Activated gamma-delta T cell treated with Interleukin-2 at 50 U/mL for 16 hours (primary cell): Measurements from ENCODE around the gene SESTD1.

Experiments
- DNase-seq: peaks from one replicate; pipeline ENCODE4 v3.0.0-alpha.2; 2020

The SESTD1 gene, protein sequence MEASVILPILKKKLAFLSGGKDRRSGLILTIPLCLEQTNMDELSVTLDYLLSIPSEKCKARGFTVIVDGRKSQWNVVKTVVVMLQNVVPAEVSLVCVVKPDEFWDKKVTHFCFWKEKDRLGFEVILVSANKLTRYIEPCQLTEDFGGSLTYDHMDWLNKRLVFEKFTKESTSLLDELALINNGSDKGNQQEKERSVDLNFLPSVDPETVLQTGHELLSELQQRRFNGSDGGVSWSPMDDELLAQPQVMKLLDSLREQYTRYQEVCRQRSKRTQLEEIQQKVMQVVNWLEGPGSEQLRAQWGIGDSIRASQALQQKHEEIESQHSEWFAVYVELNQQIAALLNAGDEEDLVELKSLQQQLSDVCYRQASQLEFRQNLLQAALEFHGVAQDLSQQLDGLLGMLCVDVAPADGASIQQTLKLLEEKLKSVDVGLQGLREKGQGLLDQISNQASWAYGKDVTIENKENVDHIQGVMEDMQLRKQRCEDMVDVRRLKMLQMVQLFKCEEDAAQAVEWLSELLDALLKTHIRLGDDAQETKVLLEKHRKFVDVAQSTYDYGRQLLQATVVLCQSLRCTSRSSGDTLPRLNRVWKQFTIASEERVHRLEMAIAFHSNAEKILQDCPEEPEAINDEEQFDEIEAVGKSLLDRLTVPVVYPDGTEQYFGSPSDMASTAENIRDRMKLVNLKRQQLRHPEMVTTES

DNA sequence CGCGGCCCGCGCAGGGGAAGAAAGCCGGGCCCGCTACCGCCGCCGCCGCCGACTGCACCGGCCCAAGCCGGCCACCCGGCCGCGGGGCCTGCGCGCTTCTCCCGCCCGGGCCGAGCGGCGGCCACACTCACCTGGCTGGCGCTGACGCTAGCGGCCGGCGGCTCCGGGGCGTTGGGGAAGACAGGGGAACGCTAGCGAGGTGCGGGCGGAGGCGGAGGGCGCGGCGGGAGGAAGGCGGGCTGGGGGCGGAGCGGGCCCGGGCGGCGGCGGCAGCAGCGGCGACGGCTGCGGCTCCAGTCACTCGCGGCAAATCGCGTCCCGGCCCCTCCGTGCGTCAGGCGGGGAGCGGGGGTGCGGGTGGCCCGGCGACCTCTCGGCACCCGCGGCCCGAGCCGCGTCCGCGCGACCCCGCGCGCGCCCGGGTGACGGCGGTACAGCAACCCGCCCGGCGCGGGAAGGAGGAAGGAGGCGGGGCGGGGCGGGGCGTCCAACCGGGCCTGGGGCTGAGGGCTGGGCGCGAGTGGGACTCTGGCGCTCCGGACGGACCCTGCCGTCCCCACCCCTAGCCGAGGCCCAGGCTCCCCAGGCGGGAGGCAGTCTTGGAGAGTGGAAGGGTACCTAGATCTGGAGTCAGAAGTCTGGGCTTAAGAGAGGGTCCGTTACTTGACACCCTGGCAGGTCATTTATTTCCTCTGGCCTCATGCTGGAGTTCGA lies at the start of gene SESTD1:
SESTD1 (minus strand) TSS at position 465 of the 714 bp plus-strand sequence. CDS start 72,991 bp downstream, outside the sequence.
- DNase-seq: peak; percentile 32

- no peak for DNase-seq
Observed at GRCh38 chr2:179313057-179313456, 48.4 kb upstream of the SESTD1 start.

- DNase-seq: no peak
Observed at GRCh38 chr2:179311101-179311500, 46.5 kb upstream of the SESTD1 start.

DNA sequence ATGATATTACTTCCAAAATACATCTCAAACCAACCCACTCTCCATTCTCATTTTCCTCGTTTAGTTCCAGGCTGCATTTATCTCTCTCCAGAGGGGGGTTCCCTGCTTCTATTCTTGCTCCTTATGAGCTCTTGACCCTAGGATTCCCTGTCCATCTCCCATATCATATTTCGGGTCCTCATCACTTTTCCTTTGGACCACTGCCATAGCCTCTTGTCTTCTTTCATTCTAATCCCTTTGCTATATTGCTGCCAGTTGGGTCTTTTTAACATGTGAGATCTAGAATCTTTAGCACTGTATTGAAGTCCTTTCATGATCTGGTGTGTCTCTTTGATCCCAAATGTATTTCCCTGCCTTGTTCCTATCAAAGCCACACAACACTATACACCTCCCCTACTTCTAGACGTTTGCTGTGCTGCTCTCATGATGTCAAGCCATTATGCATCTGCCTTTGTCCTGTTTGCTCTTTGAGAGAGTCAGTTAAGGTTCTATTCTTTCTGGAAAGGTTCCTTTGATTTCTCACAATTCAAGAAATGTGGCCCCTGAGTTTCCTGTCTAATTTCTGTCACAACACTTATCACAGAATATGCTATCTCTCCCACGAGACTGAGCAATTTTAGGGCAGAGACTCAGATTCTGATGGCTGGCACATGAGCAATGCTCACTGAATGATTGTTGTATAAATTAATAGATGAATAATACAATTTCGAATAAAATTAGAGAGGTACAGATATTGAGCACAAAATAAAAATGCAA lies 43.2 kb upstream of the SESTD1 start:
- no peak for DNase-seq

- DNase-seq: no peak
Observed at GRCh38 chr2:179305125-179305524, 40.5 kb upstream of the SESTD1 start.

DNA sequence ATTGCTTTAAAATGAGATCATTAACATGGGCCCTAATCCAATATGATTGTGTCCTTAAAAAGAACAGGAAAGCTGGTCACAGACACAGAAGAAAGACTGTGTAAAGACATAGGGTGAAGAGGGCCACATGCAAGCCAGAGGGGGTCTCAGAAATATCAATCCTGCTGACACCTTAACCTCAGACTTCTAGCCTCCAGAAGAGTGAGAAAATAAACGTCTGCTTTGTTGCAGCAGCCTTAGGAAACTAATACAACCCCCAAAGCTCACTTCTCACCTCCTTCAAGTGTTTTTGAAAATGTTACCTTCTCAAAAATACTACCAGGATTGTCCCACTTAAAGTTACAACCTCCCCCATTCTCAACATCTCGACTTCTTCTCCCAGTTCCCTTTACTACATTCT lies 39.8 kb upstream of the SESTD1 start:
- DNase-seq: no peak

- DNase-seq: no peak
Observed at GRCh38 chr2:179302764-179303571, 38.3 kb upstream of the SESTD1 start.

DNA sequence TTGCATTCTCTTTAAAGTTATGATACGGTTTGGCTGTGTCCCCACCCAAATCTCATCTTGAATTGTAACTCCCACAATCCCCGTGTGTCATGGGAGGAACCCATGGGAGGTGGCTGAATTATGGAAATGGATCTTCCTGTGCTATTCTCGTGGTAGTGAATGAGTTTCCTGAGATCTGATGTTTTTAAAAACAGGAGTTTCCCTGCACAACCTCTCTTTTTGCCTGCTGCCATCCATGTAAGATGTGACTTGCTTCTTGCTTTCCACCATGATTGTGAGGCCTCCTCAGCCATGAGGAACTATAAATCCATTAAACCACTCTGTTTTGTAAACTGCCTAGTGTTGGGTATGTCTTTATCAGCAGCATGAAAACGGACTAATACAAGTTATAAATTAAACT lies 37.5 kb upstream of the SESTD1 start:
- DNase-seq: no peak

DNA sequence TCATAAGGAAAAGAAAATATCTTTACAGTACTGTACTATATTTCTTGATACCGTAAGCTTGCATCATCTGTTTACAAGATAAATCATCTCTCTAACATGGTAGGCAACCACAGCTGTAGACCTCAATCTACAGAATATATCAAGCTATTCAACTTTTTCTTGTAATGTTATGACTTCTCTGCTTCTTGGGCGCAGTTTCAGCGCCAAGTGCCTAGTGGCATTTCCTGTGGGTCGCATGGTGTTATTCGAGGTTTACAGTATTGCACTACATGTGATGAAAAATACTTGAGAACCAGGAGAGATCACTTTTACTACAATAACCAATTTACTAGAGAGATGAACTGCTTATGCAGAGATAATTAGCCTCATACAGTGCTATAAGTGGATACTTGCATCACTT lies 34.0 kb upstream of the SESTD1 start:
- no peak for DNase-seq

DNA sequence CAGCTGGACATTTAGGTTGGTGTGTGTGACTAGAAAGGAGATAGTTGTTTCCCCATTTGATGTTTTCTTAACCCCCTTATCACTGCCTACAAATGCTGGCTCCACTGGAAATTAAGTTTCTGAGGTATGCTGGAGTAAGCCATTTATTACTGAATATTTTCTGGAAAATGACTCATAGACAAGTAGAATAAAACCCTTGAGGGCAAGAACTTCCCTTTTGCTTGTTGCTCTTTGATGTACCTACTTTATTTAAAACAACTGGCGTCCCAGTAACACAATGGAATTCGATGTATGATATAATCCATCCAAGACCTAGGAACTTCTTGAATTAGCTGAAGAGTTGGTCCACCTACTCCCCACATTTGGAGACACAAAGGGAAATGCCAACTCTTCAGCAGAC lies 33.3 kb upstream of the SESTD1 start:
- DNase-seq: no peak

- DNase-seq: no peak
Observed at GRCh38 chr2:179290329-179290728, 25.7 kb upstream of the SESTD1 start.

GRCh38 chr2:179285060-179285459 lies 20.4 kb upstream of the SESTD1 start:
- DNase-seq: no peak

DNA sequence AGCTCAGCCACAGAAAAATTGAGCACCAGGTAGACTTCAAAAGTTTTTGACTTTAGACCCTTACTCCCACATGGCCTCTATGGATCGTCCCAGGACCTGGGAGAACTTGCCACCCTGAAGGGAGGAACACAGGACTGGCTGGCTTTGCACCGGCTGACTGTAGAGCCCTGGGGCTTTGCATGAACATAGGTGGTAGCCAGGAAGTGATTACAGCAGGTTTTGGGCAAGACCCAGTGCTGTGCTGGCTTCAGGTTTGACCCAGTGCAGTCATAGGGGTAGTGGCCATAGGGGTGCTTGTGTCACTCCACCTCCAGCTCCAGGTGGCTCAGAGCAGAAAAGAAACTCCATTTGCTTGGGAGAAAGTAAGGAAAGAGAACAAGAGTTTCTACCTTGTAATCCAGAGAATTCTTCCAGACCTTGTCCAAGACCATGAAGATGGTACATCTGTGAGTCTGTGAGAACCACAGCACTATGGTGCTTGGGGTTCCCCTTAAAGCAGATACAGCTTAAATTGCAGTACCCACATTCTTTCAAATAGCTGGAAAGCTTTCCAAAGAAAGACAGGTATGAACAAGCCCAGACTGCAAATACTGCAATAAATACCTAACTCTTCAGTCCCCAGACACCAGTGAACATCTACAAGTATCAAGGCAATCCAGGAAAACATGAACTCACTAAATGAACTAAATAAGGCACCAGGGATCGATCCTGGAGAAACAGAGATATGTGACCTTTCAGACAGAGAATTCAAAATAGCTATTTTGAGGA lies 13.0 kb upstream of the SESTD1 start:
- no peak for DNase-seq

DNA sequence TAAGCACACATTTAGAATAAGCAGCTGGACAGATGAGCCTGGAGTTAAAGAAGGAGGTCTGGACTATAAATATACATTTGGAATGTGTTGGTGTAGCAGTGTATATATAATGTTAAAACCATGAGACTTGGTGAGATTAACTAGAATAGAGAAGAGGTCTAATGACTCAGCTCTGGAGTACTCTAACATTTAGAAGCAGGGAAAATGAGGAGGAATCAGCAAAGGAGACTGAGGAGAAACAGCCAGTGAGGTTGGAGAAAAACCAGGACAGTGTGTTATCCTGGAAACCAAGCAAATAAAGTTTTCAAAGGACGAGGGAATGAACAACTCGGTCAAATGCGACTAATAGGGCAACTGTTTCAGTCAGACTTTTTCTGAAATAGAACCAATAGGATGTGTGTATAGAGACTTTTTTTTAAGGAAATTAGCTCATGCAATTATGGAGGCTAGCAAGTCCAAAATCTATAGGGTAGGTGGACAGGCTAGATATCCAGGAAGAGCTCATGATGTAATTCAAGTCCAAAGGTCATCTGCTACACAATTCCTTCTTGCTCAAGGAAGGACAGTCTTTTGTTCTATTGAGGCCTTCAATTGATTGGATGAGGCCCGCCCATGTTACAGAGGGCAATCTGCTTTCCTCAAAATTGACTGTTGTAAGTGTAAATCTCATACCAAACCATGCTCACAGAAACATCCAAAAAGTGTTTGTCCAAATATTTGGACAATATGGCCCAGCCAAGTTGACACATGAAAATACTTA lies 10.8 kb upstream of the SESTD1 start:
- DNase-seq: no peak

DNA sequence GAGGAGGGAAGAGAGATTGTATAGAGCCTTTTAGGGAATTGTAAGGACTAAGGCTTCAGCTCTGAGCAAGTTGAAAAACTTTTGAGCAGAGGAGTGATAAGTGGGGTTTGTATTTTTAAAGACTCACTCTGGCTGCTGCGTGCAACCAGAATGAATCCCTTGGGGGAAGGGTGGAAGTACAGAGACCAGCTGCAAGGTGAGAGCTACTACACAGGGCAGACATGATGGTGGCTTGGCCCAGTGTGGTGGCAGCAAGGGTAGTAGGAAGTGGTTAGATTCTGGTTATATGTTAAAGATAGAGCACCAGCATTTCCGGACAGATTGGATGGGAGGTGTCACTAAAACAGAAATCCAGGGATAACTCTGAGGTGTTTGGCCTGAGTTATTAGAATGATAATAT lies 10.1 kb upstream of the SESTD1 start:
- no peak for DNase-seq

DNA sequence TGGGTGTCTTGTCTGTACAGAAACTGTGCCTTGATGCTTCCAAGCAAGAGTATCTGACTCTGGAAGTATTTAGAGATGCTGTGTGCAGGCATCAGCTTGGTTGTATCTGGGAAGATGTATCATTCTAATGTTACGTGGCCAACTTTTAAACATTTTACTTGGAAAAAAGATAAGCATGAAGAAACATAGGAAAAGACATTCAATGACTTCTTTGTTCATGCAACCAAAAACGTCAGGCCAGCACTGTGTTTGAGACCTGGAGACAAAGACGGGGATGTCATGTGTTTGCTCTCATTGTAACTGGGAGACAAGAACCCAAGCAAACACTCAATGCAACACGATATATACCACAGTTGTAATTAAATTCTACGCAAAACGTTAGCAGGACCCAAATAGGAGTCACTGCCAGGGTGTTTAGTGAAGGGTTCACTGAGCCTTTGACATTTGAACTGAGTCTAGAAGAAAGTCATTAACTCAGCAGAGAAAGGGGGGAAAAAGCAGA lies 8.9 kb upstream of the SESTD1 start:
- no peak for DNase-seq

DNA sequence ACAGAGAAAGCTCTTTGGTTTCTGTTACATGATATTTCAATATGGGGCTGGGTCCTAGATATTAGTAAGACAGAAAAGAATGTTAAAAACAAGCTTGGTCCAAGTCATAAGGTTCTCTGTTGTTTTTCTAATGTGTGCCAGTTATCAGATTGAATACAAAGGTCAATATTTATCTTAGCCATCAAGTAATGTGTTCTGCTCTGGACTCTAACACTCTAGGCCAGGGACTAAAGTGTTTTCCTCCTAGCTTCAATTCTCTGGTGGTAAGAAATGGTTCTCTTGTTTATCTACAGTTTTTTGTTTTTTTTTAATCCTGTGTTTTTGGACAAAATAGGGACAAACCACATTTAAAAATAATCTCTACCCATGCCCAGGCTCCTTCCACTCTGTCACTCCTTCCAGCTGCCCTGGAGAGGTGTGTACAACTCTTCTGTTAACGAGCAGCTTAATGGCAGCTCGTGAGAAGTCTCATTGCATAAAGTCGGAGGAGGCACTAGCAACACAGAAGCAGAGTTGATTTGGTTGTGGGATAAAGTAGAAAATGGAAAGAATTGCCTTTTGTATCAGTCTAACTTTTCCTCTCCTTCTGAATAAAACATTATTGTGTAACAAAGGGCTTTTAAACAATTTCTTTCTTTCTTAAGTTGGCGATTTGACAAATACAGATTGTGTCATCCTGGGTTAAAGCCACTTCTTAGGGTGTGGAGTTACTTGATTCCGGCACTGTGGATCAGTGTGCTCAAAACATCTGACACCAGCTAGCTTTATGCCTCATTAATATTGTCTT lies 8.0 kb upstream of the SESTD1 start:
- no peak for DNase-seq

DNA sequence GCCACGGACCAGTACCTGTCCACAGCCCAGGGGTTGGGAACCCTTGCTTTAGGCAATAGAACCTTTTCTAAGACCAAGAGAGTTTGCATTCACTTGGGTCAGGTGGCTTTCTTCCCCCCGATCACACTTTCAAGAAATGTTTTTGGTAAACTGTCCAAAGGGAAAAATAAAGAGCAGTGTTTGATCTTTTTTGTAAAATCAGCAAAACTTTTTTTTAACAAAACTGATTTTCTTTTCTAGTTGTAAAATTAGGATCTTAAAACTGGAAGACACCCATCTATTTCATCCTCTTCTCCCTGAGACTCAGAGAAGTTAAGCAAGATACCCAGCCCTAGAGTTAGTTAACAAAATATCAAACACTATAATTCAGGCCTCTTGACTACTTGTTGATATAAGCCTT lies 6.1 kb upstream of the SESTD1 start:
- no peak for DNase-seq

DNA sequence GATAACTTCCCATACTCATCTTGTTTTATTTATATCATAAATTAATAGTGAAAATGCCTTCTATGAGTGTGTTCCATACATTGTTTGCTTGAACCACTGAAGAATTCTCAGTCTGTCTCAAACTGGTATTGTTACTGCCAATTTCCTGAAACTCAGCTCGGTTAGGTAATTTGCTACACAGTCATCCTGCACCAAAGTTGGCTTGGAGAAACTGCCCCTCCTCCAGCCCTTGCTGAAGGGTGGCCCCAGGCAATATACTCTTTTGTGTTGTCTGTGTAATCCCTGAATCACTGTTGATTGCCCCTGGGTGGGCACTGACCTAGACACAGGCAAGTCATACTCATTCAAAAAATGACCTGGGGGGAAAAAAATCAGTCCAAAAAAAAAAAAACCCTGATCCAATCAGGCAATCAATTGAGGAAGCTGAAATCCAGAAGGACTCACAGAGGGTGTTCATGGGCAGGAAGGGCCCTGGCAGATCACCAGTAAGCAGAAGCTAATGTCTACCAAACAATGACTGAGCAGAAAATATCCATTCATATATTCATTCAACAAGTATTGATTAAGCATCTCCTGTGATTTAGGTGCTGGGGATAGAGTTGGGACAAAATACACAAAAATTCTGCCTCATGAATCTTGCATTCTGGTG lies 3.8 kb upstream of the SESTD1 start:
- DNase-seq: no peak
